ENCODE data around the gene CNTNAP2.

The CNTNAP2 gene

DNA sequence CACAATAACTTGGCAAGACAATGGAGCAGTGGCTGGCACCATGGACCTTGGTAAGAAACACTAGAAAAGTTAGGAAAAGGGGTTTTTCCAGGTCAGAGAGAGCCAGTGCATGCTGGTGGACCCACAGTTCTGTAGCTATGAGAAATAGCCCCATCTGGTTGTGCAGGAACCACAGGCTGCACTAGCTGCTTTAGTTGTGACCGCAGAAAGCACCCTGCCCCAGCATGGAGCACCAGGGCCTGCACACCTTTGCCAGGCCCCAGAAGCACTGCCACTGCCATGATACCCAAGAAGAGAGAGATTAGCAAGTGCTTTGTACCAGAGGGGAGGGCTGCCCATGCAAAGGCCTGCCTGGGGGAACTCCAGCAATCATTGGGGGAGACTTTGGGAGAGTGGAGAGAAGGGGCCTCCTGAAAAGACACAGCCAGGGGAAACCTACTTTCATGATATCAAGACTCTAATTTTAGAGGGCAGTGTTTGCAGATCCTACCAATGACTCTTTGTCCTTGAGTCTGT, 2217.9 kb downstream of the CNTNAP2 start:
- TF ChIP-seq, protein P1, sequence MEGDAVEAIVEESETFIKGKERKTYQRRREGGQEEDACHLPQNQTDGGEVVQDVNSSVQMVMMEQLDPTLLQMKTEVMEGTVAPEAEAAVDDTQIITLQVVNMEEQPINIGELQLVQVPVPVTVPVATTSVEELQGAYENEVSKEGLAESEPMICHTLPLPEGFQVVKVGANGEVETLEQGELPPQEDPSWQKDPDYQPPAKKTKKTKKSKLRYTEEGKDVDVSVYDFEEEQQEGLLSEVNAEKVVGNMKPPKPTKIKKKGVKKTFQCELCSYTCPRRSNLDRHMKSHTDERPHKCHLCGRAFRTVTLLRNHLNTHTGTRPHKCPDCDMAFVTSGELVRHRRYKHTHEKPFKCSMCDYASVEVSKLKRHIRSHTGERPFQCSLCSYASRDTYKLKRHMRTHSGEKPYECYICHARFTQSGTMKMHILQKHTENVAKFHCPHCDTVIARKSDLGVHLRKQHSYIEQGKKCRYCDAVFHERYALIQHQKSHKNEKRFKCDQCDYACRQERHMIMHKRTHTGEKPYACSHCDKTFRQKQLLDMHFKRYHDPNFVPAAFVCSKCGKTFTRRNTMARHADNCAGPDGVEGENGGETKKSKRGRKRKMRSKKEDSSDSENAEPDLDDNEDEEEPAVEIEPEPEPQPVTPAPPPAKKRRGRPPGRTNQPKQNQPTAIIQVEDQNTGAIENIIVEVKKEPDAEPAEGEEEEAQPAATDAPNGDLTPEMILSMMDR (conservative IDR thresholded peaks at IDR 0.05; ENCODE audit: low read depth, low read length), result no peak
- no peak overlapping the region for H3K27ac ChIP-seq

DNA sequence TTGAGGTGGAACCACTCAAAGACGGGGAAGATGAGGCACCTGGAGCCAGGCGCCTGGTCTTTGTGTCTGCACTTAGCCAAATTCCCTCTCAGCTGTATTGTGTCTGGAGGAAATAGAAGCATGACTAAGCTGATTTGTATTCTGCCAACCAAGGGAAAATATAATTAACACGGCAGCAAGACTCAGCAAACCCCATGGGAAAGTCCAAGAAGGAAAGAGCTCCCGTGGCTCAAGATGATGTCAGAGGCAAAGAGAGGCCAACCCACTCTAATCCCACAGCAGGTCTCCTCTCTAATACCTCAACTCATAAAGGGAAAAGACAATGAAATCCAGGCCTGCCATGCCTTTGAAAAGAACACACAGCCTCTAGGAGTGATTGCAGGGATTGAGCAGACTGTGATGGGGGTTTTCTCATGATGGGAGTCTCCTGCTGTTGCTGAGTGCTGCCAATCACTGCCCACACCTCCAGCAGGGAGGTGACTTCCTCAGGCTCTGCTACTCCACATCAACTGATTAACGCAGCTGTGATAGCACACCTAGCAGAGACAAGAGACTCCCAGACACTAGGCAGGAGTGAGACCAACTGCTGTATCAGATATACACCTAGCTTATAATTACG, 2218.5 kb downstream of the CNTNAP2 start:
- Histone ChIP-seq H3K4me3 (IDR thresholded peaks at IDR 0.05; ENCODE audit: insufficient read depth, low read depth, low read length) (no peak overlapping the region), H2AFZ (ENCODE audit: low read depth) (no peak overlapping the region), H3K27ac (no peak overlapping the region), H3K4me1 (ENCODE audit: low read depth, poor library complexity, severe bottlenecking) (peaks cover 3% of the 10 kb centered on the region), H3K27me3 (ENCODE audit: insufficient read depth, low read depth) (peaks cover 2% of the 10 kb centered on the region; the same call in 1 of the 2 replicates), H3K79me2 (ENCODE audit: insufficient read depth, low read depth) (no peaks in the 10 kb centered on the region), H3K4me2 (no peak overlapping the region), H4K20me1 (ENCODE audit: insufficient read depth) (no peaks in the 10 kb centered on the region), H3K9ac (no peak overlapping the region), H3K36me3 (ENCODE audit: insufficient read depth) (no peaks in the 10 kb centered on the region)
- TF ChIP-seq, protein P1 (conservative IDR thresholded peaks at IDR 0.05; ENCODE audit: low read depth, low read length), result no peak

More for the DNA sequence above, 2217.9 kb downstream of the CNTNAP2 start:
- Histone ChIP-seq H3K9ac (no peak overlapping the region), H3K4me1 (ENCODE audit: low read depth, poor library complexity, severe bottlenecking) (peaks cover 3% of the 10 kb centered on the region), H3K27me3 (ENCODE audit: insufficient read depth, low read depth) (no peaks in the 10 kb centered on the region), H4K20me1 (ENCODE audit: insufficient read depth) (no peaks in the 10 kb centered on the region), H3K79me2 (ENCODE audit: insufficient read depth, low read depth) (no peaks in the 10 kb centered on the region), H3K4me2 (no peak overlapping the region), H3K36me3 (ENCODE audit: insufficient read depth) (no peaks in the 10 kb centered on the region), H3K4me3 (IDR thresholded peaks at IDR 0.05; ENCODE audit: insufficient read depth, low read depth, low read length) (no peak overlapping the region), H2AFZ (ENCODE audit: low read depth) (no peak overlapping the region)

DNA sequence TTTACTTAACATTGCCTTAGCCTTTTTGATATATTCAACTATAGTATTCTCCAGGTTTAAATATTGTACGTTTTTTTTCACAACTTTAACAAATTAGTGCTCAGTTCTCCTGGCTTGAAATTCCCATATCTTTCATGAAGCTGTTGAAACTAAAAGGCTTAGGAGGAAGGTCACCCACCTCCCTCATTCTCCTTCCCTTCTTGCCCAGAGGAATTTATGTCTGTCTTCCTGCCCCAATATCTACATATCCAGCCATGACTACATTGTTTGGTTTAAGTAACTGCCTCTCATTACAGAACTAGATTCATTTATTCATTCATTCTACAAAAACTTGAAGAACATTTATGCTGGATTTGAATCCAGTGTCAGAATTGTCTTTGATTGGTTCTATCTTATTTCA, 2219.2 kb downstream of the CNTNAP2 start:
- Histone ChIP-seq H3K4me1 (ENCODE audit: low read depth, poor library complexity, severe bottlenecking) (peaks cover 3% of the 10 kb centered on the region), H2AFZ (ENCODE audit: low read depth) (no peak overlapping the region), H3K9ac (no peak overlapping the region)

DNA sequence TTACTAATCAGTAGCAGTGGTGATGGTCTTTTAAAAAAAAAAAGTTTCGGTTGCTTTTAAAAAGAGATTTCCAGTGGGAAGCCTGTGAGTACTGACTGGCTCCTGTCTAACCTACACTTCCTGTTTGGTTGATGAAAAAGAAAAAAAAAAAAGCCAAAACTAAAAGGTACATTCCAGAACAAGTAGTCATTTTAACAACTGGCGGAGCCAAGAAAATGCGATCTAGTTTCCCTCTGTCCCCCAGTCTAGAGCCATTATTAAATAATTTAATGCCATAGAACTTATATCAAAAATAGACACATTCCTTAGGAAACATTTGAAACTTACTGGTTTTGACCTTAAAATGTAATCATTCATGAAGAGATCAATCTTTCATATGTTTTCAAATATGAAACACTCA, 2219.8 kb downstream of the CNTNAP2 start:
- H3K36me3 ChIP-seq (ENCODE audit: insufficient read depth), result no peaks in the 10 kb centered on the region
- H3K4me3 ChIP-seq (IDR thresholded peaks at IDR 0.05; ENCODE audit: insufficient read depth, low read depth, low read length), result no peak overlapping the region
- no peaks in the 10 kb centered on the region for H3K79me2 ChIP-seq (ENCODE audit: insufficient read depth, low read depth)
- TF ChIP-seq, protein P1 (conservative IDR thresholded peaks at IDR 0.05; ENCODE audit: low read depth, low read length), result no peak
- H3K9ac ChIP-seq, result no peak overlapping the region
- no peak overlapping the region for H3K27ac ChIP-seq
- peaks cover 8% of the 10 kb centered on the region; the same call in 1 of the 2 replicates for H3K27me3 ChIP-seq (ENCODE audit: insufficient read depth, low read depth)
- peaks cover 3% of the 10 kb centered on the region for H3K4me1 ChIP-seq (ENCODE audit: low read depth, poor library complexity, severe bottlenecking)
- H4K20me1 ChIP-seq (ENCODE audit: insufficient read depth), result no peaks in the 10 kb centered on the region
- no peak overlapping the region for H2AFZ ChIP-seq (ENCODE audit: low read depth)
- H3K4me2 ChIP-seq, result no peak overlapping the region

More for the DNA sequence above, 2219.2 kb downstream of the CNTNAP2 start:
- Histone ChIP-seq H3K4me3 (IDR thresholded peaks at IDR 0.05; ENCODE audit: insufficient read depth, low read depth, low read length) (no peak overlapping the region), H3K4me2 (no peak overlapping the region), H3K36me3 (ENCODE audit: insufficient read depth) (no peaks in the 10 kb centered on the region), H3K79me2 (ENCODE audit: insufficient read depth, low read depth) (no peaks in the 10 kb centered on the region), H3K27ac (no peak overlapping the region), H4K20me1 (ENCODE audit: insufficient read depth) (no peaks in the 10 kb centered on the region), H3K27me3 (ENCODE audit: insufficient read depth, low read depth) (peaks cover 8% of the 10 kb centered on the region; the same call in 1 of the 2 replicates)
- TF ChIP-seq, protein P1 (conservative IDR thresholded peaks at IDR 0.05; ENCODE audit: low read depth, low read length), result no peak

All from KMS-11 (cell line).